ENCODE measurements around the gene ATP8B3.
"Not testable (repeated sequence)": the region's sequence is repeated elsewhere in the genome, so short reads cannot be mapped to it uniquely, and the experiment has no call there.

The ATP8B3 gene

DNA sequence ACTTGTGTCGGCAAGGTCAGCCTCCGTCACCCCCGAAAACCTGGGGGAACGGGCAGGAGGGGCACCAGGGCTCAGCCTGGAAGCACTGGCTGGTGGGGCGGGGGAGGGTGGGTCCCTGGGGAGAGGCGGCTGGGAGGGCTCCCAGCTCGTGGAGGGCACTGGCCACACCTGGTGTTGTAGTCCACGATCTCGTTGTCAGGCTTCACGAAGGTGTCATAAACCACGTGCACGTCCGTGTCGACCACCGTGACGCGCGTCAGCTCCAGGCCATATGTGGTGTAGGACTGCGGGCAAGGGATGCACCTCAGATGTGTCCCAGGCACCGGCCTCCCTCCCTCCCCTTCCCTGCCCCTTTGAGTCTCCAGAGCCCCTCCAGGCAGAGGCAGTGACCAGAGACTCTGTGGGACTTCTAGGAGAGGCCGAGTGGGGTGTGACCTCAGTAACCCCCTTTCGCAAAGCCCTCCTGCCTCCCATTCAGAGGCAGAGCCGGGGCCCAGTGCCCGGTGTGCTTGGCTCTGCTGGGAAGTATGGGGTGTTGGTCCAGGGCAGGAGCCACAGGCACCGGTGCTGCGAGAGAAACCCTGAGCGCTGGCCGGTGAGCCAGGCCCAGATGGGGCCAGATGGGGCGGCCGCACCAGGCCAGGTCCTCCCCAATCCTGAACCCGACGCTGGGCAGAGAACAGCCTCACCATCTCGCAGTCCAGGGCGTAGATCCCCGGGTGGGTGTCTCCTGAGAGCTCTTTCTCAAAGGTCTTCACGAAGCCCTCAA, 4.6 kb upstream of the ATP8B3 start:
- no peak for DNase-seq

DNA sequence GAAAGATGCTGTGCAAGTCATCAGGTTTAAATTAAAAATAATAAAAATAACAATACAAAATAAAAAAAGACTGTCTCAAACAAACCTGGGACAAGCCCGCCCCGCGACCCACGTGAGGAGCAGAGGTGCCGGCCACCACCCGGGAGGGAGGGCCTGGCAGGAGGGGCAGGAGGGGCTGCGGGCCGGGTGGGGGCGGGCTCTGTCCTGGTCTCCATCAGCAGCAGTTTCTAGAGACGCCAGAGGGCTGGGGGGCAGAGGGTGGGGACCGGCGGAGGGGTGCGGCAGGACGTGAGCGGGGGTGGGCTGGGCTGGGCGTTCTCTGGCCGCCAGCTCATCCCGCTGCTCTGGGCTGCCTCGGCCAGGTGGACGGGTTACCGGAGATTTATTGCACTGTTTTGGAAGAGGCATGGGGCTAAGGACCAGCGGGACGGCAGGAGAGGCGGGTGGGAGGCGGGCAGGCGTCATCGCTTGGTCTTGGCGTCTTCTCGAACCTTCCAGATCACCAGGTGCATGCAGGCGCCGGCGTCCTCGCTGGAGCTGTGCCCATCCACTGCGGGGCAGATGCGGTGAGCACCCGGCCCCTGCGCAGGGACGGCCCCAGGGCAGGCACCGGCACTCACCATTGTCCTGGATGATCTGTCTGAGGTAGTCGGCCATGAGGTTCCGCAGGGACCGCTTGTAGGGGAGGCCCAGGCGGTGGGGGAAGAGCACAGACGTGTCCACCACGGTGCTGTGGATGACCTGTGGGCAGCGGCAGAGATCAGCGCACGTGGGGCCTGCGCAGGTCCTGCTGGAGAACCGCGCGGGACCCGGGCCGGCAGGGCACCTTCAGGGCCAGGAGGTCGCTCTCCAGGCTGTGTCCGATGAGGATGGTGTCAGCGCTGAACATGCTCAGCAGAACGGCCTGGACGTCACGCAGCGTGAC, 3.8 kb upstream of the ATP8B3 start:
- DNase-seq = no peak

DNA sequence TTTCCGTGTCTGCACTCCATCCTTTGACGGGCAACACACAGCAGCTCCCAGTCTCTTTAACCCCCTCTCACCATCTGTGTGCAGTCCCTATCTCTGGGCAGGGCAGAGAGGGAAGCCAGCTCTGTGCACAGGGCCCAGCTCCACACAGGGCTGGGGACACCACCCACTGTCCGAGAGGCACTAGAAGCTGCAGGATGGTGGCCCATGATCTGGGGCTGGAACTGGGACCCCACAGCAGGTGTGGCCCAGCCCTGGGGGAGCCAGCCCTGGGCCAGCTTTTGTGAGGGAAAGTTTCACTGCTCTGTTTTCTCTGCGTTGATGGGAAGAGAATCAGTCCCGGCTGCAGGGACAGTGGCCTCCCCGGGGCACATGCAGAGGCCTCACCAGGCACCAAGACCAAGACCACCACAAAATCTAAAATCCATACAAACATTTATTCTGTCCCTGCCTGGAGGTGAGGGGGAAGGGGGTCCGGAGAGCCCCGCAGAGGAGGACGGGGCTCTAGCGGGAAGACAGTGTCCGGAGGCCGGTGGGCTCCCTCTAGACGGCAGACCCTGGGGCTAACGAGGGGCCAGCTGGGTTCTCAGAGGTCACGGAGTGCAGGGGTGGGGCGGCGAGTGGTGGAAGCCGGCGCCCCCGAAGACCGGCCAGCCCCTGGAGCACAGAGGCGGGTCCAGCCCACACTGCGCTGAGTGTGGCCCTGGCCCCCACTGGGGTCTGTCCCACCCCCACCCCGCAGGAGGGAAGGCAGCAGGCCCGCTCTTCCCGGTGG, 2.9 kb upstream of the ATP8B3 start:
- DNase-seq = no peak

DNA sequence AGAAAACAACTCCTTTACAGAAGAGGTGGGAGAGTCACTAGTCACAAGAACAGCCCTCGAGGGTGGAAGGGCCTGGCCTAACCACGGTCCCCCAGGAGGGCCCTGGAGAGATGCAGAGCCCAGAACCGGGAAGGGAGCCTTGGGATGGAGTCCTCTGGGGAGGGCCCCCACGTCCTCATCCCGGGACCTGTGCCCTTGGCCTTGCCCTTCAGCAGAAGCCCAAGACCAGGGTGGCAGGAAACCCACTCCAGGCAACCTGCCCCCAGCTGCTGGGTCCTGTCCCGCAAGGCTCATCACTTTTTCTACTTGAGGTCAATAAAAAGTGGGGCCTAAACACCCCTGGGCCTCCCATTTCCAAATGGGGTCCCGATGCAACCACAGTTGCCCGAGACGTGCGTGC, 2.3 kb upstream of the ATP8B3 start:
- DNase-seq = no peak

DNA sequence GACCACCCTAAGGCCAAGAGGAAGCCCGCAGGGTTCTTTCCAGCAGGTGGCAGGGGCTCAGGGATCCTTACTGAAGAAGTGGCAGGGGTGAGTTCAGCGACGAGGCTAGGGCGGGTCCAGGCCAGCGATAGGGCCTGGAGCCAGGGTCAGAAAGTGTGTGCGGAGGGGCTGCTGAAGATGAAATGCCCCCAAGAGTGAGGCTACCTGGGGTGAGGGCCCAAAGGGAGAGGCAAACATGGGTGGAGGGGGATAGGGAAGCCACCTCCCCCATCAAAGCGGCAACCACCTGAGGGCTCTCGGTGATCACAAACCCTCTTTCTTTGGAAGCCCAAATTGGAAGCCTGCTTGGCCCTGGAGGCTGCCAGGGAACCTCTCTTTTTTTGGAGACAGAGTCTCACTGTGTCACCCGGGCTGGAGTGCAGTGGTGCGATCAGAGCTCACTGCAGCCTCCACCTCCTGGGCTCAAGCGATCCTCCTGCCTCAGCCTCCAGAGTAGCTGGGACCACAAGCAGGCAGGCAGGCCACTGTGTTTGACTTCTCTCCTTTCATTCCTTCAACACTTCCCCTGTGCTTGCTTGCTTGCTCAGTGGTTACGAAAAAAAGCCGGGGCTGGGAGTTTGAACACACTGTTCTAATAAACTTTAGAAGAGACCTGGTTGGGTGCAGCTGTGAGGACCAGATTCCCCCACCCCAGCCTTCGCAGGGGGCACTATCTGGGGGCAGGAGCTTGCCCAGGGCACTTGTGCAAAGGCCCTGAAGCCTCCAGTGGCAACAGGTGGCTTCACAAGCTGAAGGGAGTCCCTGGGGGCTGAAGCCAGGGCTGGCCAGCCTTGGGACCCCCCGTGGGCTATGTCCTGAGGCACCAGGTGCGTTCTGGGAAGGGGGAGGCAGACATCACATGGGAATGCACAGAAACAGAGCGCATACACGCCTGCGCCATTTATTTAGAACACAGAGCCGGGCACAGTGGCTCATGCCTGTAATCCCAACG, 1.4 kb upstream of the ATP8B3 start:
- no peak for DNase-seq

DNA sequence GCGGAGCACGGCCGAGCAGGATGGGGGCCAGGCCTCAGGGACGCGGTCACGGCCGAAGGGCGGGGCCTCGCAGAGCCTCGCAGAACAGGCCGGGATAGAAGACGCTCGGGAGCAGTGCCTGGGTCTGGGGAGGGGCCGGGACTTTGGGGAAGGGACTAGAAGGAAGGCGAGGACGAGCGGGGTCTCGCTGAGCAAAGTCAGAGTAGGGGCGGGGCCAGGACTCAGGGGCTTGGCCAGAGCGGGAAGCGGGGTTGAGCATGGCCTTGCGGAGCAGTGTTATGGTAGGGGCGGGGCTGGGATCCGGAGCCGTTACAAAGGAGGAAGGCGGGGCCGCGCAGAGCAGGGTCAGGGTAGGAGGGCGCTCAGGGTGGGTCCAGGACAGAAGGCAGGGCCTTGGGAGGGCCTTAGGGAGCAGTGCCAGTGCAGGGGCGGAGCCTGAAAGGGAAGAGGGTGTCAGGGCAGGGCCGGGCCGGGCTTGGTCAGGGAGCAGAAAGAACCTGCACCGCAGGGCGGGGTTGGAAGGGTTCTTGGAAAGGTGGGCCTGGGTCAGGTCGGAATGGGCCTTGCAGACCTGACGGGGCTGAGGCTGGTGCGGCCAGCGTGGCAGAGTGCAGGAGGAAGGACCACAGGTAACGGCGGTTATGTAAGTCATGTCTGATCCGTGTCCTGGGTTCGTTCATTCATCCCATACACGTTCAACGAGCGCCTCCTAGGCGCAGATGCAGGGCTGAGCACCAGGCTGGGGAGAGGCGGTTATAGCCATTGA, 533 bp upstream of the ATP8B3 start:
- peak; percentile 87 for DNase-seq

DNA sequence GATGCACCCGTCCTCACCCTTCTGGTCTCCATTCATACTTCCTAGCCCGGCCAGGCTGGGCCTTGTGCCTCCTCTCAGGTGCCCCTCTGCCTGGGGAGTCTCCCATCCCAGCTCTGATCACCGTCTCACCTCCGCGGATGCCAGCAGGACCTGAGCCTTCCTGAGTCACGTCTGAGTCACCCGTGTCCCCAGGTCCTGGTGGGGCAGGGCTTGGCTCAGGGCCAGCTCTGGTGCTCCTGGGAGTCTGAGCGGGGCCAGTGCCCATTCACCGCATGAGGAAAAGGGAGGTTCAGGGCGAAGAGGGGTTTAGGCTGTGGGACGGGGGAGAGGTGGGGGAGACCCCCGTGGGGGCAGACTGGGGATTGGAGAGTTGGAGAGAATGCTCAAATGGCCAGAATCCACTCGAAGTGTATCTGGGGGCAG, 593 bp downstream of the ATP8B3 start:
- peak; percentile 41 for DNase-seq

DNA sequence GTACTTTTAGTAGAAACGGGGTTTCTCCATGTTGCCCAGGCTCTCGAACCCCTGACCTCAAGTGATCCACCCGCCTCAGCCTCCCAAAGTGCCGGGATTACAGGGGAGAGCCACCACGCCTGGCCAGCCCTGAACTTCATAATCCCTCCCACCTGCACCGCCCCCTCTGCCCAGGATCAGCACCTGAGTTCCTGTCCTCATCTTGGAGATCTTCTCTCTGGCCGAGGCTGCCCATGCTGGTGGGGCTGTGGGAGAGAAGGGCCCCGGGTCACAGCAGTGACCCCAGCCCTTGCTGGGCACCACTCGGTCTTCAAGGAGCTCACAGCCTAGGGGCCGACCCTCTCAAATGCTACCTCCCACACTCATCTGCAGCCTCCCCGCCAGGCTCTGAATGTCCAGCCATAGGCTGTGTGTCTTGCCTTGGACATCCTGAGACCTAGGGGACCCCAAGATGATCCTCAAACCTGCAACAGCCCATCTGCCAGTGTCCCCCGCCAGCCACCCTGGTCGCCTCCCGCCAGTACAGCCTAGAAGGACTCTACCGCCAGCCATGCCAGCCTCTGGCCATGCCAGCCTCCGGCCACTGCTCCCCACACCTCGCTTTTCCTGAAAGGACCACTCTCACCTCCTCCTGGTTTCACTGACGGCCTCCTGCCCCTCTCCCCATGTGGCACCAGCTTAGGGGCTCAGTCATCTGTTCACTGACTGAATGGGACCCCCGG, 1.5 kb downstream of the ATP8B3 start:
- DNase-seq = no peak

DNA sequence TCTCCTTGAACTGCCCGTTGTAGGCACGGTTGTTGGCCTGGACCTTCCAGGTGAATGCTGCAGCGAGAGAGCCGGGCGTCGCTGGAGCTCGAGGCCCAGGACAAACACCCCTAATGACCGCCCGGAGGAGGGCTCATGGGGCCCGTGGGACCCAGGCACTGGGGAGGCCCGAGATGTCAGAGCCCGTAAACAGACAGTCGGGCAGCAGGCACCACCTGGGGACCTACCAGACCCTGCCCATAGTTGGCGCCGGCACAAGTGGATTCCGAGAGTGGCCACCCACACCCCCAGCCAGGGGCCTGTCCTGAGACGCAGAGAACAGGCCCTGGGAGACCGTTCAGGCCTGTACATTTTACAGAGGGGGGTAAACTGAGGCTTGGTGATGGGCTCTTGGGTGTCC, 2.4 kb downstream of the ATP8B3 start:
- DNase-seq = no peak

DNA sequence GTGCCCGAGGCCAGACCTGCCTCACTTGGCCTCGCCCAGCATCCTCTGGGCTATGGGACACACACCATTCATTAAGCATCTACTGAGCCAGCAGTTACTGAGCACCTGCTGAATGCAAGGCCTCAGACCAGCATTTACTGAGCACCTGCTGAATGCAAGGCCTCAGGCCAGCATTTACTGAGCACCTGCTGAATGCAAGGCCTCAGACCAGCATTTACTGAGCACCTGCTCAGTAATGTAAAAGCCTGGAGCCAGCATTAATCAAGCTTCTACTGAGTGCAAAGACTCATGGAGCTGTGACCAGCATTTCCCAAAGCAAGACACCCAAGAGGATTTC, 3.7 kb downstream of the ATP8B3 start:
- no peak for DNase-seq

DNA sequence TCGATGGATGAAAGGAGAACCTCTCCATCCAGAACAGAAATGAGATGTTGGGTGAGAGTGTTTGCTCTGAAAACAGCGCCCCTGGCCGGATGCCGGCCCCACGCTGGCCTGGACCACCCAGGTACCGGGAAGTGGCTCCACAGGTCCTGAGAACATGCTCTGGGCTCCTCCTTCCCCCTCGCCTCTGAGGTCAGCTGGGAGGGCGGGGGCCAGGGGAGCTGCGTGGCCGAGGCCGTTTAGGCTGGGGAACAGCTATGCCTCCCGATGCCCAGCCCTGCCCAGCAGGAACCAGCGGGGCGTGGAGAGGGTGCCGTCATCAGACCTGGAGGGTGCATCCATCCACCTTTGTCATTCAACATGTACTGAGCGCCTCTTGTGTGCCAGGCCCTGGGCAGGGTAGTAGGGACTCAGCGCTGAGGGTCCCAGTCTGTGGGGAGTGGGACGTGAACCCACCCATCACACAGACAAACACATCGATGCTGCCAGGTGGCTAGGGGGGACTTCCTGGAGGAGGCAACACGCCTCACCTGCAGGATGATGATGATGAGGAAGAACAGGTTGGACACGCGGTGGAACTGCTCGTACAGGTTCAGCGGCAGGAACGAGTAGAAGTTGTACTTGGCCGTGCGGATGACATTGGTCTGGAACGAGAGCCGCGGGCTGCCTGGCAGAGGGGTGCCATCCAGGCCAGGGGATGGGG, 4.2 kb downstream of the ATP8B3 start:
- no peak for DNase-seq

DNA sequence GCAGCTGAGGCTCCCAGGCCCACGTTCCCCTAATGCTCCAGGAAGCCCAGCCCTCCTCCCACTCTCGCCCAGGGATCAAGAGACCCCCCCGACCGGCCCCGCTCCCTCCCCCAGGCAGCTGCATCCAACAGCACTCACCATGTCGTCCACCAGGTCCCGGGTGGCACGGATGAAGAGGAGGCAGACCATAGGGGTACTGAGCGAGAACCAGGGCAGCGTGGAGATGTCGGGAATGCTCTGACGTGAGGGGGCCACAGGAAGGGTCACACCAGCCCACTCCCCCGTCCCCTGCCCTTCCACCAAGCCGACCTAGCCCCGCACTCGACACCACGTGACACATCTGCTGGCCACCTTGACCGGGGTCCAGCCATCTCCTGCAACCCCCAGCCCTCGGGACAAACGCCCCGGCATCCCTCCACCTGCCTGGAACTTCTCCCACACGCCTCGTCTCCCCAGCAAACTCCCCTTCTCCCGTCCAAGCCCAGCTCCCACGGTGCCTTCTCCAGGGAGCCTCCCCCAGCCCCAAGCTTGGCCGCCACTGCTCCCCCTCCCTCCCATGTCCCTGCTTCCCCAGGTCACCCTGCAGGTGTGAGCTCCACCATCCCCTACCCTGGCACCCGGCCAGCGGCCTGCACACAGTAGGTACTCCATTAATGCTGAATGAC, 4.9 kb downstream of the ATP8B3 start:
- no peak for DNase-seq

DNA sequence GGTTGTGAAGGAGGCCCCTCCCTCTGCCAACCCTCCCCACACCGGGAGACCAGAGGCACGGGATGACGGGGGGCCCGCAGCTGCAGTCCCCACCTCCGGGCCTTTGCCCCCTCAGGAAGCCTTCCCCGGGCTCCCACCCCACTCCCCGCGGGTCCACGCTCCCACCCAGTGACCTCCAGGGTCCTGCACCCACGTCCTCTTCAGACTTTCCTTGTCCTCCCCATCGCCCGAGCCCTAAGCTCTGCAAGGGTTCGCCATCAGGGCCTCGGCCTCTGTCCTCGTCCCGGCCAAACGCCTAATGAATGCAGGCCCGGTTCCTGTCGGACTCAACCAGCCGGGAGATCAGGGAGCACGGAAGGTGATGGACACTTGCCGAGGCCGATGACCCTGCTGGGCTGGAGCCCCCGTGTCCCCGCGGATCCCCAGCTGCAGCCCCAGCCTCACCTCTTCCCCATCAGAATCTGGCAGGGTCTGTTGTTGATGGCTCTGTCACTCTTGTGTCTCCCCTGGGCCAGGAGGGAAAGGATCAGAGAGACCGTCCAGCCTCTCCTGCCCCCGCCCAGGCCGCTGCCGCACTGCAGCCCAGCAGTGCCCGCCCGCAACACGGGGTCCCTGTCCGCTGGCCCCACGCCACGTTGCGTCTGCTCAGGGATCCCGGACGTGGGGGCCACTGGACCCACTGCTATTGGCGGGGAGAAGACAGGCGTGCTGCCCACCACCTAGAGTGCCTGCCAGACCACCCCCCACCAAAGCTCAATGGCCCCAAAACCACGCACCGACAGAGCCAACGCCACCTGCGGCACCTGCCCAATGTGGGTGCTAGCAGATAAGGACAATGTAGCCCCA, 5.7 kb downstream of the ATP8B3 start:
- DNase-seq = no peak

DNA sequence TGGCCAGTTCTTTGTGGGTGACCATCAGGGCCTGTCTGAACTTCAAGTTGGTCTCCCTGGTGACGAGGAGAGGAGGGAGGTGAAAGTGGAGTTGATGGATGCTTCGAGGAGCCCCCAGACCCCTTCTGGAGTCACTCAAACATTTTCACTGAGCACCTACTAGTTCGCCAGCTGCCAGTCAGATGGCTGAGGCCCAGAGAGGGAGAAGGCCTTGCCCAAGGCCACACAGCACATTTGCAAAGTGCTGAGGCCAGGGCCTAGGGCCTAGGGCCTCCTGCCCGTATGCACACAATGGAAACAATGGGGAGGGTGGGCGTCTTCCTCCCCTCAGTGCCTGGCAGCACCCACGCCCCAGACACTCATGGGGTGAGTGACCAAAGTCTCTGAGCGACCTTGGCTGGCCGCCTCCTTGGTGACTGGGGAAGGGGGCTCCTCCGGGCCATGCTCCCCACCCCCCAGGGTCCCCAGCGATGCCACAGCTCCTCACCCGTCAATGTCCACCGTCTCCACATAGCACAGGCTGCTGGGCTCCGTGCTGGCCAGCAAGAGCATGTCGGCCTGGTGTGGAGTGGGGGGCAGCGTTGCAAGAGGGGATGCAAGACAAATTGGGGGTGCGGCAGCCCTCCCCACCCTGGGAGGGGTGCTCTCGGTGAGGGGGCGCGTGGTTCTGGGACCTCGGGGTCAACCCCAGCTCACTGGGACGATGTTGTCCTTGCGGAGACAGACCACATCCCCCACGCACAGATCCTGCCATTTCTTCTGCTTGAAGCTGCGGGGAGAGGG, 6.5 kb downstream of the ATP8B3 start:
- DNase-seq = no peak

DNA sequence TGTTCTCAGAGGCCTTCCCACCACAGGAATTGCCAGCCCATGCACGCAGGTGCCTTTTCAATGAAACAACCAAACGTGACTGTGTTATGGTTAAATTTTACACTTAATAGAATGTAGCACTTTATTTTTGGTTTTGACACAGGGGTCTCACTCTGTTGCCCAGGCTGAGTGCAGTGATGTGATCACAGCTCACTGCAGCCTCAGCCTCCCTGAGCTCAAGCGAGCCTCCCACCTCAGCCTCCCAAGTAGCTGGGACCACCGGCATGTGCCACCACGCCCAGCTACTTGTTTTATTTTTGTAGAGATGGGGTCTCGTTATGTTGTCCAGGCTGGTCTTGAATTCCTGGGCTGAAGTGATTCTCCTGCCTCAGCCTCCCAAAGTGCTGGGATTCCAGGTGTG, 7.2 kb downstream of the ATP8B3 start:
- DNase-seq = no peak

DNA sequence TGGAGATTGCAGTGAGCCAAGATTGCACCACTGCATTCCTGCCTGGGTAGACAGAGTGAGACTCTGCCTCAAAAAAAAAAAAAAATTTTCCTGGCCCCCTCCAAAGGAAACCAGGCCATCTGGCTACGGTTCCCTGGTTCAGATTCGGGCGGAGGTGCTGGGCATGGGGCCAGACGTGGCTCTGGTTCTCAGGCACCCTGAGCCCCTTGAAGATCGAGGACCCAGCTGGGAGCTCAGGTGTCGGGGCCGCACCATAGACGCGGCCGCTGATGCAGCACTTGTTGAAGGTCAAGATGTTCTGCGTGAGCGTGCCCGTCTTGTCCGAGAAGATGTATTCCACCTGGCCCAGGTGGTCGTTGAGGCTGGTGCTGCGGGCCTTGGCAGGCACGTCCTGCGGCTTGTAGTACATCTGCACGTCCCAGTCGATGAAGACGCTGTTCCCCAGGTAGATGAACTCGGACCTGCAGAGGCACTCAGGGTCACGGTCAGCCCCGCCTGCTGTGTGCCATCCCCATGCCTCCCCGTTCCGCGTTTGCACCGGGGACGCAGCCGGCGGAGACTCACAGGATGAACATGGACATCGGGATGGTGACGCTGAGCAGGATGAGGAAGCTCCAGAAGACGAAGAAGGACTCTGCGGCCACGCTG, 12.3 kb downstream of the ATP8B3 start:
- DNase-seq = no peak

DNA sequence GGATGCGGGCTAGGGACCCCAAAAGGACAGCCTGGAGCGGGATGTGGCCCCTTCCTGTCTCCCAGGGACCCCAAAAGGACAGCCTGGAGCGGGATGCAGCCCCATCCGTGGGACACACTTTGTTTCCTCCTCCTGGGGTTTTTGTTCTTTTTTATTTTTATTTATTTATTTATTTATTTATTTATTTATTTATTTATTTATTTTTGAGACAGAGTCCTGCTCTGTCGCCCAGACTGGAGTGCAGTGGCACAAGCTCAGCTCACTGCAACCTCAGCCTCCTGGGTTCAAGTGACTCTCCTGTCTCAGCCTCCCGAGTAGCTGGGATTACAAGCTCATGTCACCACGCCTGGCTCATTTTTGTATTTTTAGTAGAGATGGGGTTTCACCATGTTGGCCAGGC, 14.8 kb downstream of the ATP8B3 start:
- DNase-seq = not testable (repeated sequence)
